DOHH2 (cell line): Measurements from ENCODE around the gene WDFY3.

ENCODE experiments used
- EZH2phosphoT487 ChIP-seq: fragments of 200-600 bp; sonication (generic); IDR thresholded peaks from 2 replicates; pipeline ENCODE4 v1.6.1; 2017; ENCODE audit warnings: borderline replicate concordance, mild to moderate bottlenecking, antibody characterized with exemption, low read length, moderate library complexity, mixed read lengths
- TF ChIP-seq, protein P1 (sequence below): fragments of 200-600 bp; sonication (generic); IDR thresholded peaks from one replicate; pipeline ENCODE4 v1.5.1; 2014; ENCODE audit warnings: antibody characterized with exemption, mild to moderate bottlenecking, low read depth, low read length; ENCODE audit not compliant: poor library complexity, severe bottlenecking

DNA sequence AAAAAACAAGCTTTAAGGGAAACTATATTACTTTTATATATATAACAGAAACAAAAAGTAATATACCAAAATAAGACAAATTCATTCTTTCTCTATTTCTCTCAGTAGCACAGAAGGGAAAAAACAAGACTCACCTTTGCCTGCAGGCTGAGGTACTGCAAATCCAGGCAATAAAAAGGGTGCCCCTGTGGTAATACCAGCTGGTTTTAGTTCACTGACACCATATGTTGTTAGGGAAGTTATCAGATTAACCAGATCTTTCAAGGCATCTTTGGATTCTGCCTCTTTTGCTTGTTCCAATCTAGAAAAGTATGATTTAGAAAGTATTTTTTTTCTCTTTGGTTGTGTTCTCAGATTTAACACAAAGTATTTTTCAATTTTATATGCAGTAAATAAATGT lies 139.8 kb downstream of the WDFY3 start:
- TF ChIP-seq EZH2phosphoT487 = no peak
- TF ChIP-seq, protein P1, sequence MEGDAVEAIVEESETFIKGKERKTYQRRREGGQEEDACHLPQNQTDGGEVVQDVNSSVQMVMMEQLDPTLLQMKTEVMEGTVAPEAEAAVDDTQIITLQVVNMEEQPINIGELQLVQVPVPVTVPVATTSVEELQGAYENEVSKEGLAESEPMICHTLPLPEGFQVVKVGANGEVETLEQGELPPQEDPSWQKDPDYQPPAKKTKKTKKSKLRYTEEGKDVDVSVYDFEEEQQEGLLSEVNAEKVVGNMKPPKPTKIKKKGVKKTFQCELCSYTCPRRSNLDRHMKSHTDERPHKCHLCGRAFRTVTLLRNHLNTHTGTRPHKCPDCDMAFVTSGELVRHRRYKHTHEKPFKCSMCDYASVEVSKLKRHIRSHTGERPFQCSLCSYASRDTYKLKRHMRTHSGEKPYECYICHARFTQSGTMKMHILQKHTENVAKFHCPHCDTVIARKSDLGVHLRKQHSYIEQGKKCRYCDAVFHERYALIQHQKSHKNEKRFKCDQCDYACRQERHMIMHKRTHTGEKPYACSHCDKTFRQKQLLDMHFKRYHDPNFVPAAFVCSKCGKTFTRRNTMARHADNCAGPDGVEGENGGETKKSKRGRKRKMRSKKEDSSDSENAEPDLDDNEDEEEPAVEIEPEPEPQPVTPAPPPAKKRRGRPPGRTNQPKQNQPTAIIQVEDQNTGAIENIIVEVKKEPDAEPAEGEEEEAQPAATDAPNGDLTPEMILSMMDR = no peak
